ENCODE results near the gene OSTC. TPM values are rescaled to one million over a fixed set of nuclear protein-coding genes. Genes with fewer than 3 reads are reported as not detected.

OSTC gene
- total RNA-seq, 1 experiment from 2014 or later: 105 TPM

- H3K27me3 ChIP-seq (ENCODE audit: insufficient read depth, low read length): no peaks in the 10 kb centered on the region
- no peak overlapping the region for H2AFZ ChIP-seq (ENCODE audit: low read depth, low read length, poor library complexity, severe bottlenecking)
- H3K4me1 ChIP-seq (ENCODE audit: control insufficient read depth in 1 of 2, insufficient read depth in 2 of 2, low read length in 2 of 2): no peaks in the 10 kb centered on the region
- no peaks in the 10 kb centered on the region for H4K20me1 ChIP-seq (ENCODE audit: insufficient read depth)
- TF ChIP-seq ATF3 (IDR thresholded peaks at IDR 0.05): no peak
- ChIA-PET POLR2A (interaction anchor here (1.2 kb wide), 1 partner anchor 23 kb away, joined by 4 read pairs; the partner anchor contains the start of gene RPL34), RAD21 (ENCODE audit: low non-redundant PET in 1 of 2, low total read pairs in 2 of 2, uncharacterized antibody in 2 of 2, unreplicated experiment in 2 of 2) (no interaction called here), CTCF (no interaction called here)
- no peaks in the 10 kb centered on the region for H3K9me2 ChIP-seq (ENCODE audit: insufficient read depth)
- no peaks in the 10 kb centered on the region for H3K9me3 ChIP-seq (ENCODE audit: control insufficient read depth in 1 of 2, insufficient read depth in 1 of 2, low read depth in 1 of 2, low read length in 2 of 2)
- BruUV-seq (replicated peaks): no TSS peak
- ATAC-seq: no peak
- H3K4me2 ChIP-seq (ENCODE audit: low read length): no peak overlapping the region
- no peak overlapping the region for H3K27ac ChIP-seq (ENCODE audit: low read depth, low read length)
- DNase-seq (ENCODE audit: low read depth, low spot score): no peak
- no peak overlapping the region for H3K4me3 ChIP-seq (replicated peaks in 1 of 2; ENCODE audit: low read depth in 1 of 2, low read length in 2 of 2)
- H3K36me3 ChIP-seq (ENCODE audit: control insufficient read depth in 1 of 2, insufficient read depth in 2 of 2, low read length in 2 of 2): no peaks in the 10 kb centered on the region
- no peak overlapping the region for H3K9ac ChIP-seq (ENCODE audit: low read length)
- intact Hi-C loops (cut with micrococcal nuclease): no loop called here
- no peaks in the 10 kb centered on the region for H3K79me2 ChIP-seq (ENCODE audit: insufficient read depth, low read length)
Observed at GRCh38 chr4:108644237-108644636, 6.2 kb upstream of the OSTC start.

- RAD21 ChIA-PET (ENCODE audit: low non-redundant PET in 1 of 2, low total read pairs in 2 of 2, uncharacterized antibody in 2 of 2, unreplicated experiment in 2 of 2): no interaction called here
- no TSS peak for BruUV-seq (replicated peaks)
- POLR2A ChIA-PET: interaction anchor here (1.0 kb wide), 1 partner anchor 9 kb away, joined by 3 read pairs; no protein-coding TSS in a partner anchor
- Histone ChIP-seq H3K27ac (ENCODE audit: low read depth, low read length) (no peak overlapping the region), H3K4me2 (ENCODE audit: low read length) (no peak overlapping the region), H3K9me3 (ENCODE audit: control insufficient read depth in 1 of 2, insufficient read depth in 1 of 2, low read depth in 1 of 2, low read length in 2 of 2) (no peaks in the 10 kb centered on the region), H3K4me3 (replicated peaks in 1 of 2; ENCODE audit: low read depth in 1 of 2, low read length in 2 of 2) (no peak overlapping the region), H3K79me2 (ENCODE audit: insufficient read depth, low read length) (peaks cover 13% of the 10 kb centered on the region), H3K36me3 (ENCODE audit: control insufficient read depth in 1 of 2, insufficient read depth in 2 of 2, low read length in 2 of 2) (no peaks in the 10 kb centered on the region), H3K27me3 (ENCODE audit: insufficient read depth, low read length) (no peaks in the 10 kb centered on the region), H2AFZ (ENCODE audit: low read depth, low read length, poor library complexity, severe bottlenecking) (no peak overlapping the region), H3K4me1 (ENCODE audit: control insufficient read depth in 1 of 2, insufficient read depth in 2 of 2, low read length in 2 of 2) (peaks cover 4 to 6% of the 10 kb centered on the region in 2 experiments; a peak in 3 of 4 replicates), H3K9me2 (ENCODE audit: insufficient read depth) (no peaks in the 10 kb centered on the region), H4K20me1 (ENCODE audit: insufficient read depth) (no peaks in the 10 kb centered on the region), H3K9ac (ENCODE audit: low read length) (no peak overlapping the region)
- no peak for DNase-seq (ENCODE audit: low read depth, low spot score)
- TF ChIP-seq CEBPB (IDR thresholded peaks at IDR 0.05; ENCODE audit: low read depth): no peak
- TF ChIP-seq REST (IDR thresholded peaks at IDR 0.05; ENCODE audit: low read depth): no peak
- TF ChIP-seq ZNF274 (IDR thresholded peaks at IDR 0.05; ENCODE audit: low read depth, low read length): no peak
- TF ChIP-seq CTCF (IDR thresholded peaks at IDR 0.05 in 2 of 3, conservative IDR thresholded peaks at IDR 0.05 in 1 of 3; ENCODE audit: borderline replicate concordance in 1 of 3, insufficient read depth in 1 of 3, low read depth in 2 of 3, low read length in 2 of 3): no peak
- no peak for TF ChIP-seq POLR2A (IDR thresholded peaks at IDR 0.05; ENCODE audit: borderline replicate concordance, extremely low read depth, insufficient read depth, insufficient read length)
- no peak for TF ChIP-seq EZH2phosphoT487 (IDR thresholded peaks at IDR 0.05; ENCODE audit: borderline replicate concordance)
- TF ChIP-seq SIN3A (IDR thresholded peaks at IDR 0.05; ENCODE audit: low read depth): no peak
- no peak for TF ChIP-seq MAX (IDR thresholded peaks at IDR 0.05)
- TF ChIP-seq ATF3 (IDR thresholded peaks at IDR 0.05): no peak
- TF ChIP-seq FOSL1 (IDR thresholded peaks at IDR 0.05; ENCODE audit: low read depth): no peak
- TF ChIP-seq SRF (IDR thresholded peaks at IDR 0.05; ENCODE audit: low read depth): no peak
- no peak for TF ChIP-seq RAD21 (IDR thresholded peaks at IDR 0.05; ENCODE audit: low read depth)
- TF ChIP-seq CBX3 (IDR thresholded peaks at IDR 0.05; ENCODE audit: low read depth): no peak
- CTCF ChIA-PET: no interaction called here
- ATAC-seq: no peak
- intact Hi-C loops (cut with micrococcal nuclease): no loop called here
Observed at GRCh38 chr4:108646706-108647105, 3.7 kb upstream of the OSTC start.
